Testis (tissue), 3 donors: ENCODE measurements around the gene SERINC2. TPM values are rescaled to one million over a fixed set of nuclear protein-coding genes. Genes with fewer than 3 reads are reported as not detected.

Experiments
- DNase-seq: peaks from one replicate; pipeline ENCODE4 v3.0.0-alpha.2; 2019
- H3K27ac ChIP-seq, 2 donors: fragments of 200-600 bp; sonication (generic); one replicate each; pipeline ENCODE4 v1.5.1; 2019
- H3K27me3 ChIP-seq: fragments of 200-600 bp; sonication (generic); one replicate; pipeline ENCODE4 v1.5.1; 2019
- H3K36me3 ChIP-seq: fragments of 200-600 bp; sonication (generic); one replicate; pipeline ENCODE4 v1.5.1; 2017; ENCODE audit warnings: low read depth; ENCODE audit errors: missing control alignments
- H3K4me1 ChIP-seq: fragments of 200-600 bp; sonication (generic); one replicate; pipeline ENCODE4 v1.5.1; 2019
- H3K4me3 ChIP-seq, 2 donors: fragments of 200-600 bp; sonication (generic); one replicate each; pipeline ENCODE4 v1.5.1; 2017 to 2019
- H3K9me3 ChIP-seq: fragments of 200-600 bp; sonication (generic); one replicate; pipeline ENCODE4 v1.5.1; 2017
- CTCF ChIP-seq, 3 experiments: fragments of 450-650 bp in 2 of 3; fragments of 200-600 bp in 1 of 3; sonication (generic) in 1 of 3; IDR thresholded peaks; one replicate each; pipeline ENCODE4 v1.5.1; 2016 to 2019; ENCODE audit warnings: antibody characterized with exemption in 3 of 3, mild to moderate bottlenecking in 2 of 3, moderate library complexity in 1 of 3
- POLR2A ChIP-seq: fragments of 450-650 bp; IDR thresholded peaks from one replicate; pipeline ENCODE4 v1.6.1; 2017; ENCODE audit warnings: antibody characterized with exemption, mild to moderate bottlenecking, moderate library complexity
- WGBS, 2 donors: methylation state at CpG; one replicate each; pipeline ENCODE4 v1.1.5; 2018; 5-methylcytosine and 5-hydroxymethylcytosine counted together
- intact Hi-C: fragments of 100-400 bp; cut with DNase I; formaldehyde crosslinking; loops from one replicate; pipeline ENCODE4 v1.15.1; 2023; ENCODE audit warnings: low total_unique reads
- polyA plus RNA-seq: library from polyadenylated mRNA; stranded (reverse); fragments of 350-450 nt; fragmentation: Illumina TruSeq; extraction: RNeasy Lipid Tissue Mini Kit (QIAGEN cat#74804); gene quantifications from one replicate; pipeline ENCODE4 v1.2.3, GENCODE V29; 2014; ENCODE audit warnings: low read depth, low replicate concordance; ENCODE audit not compliant: insufficient read depth
- total RNA-seq, 2 donors: library from RNA; depleted of rRNA; stranded (reverse); fragments of >200 nt; gene quantifications; one replicate each; pipeline ENCODE4 v1.2.3, GENCODE V29; 2016

The SERINC2 gene
- total and polyA plus RNA-seq, 3 donors from 2014 or later, result 9.5 to 21.7 (median 10.8) TPM

- TF ChIP-seq POLR2A (no peak), CTCF (IDR thresholded peaks at IDR 0.05) (no peak)
- 81 to 89% methylated on average over 3 of the region's 3 CpGs for WGBS, 2 donors
- H3K27me3 ChIP-seq, result no peaks in the 10 kb centered on the region
These were observed 35.6 kb upstream of the SERINC2 start for GRCh38 chr1:31377364-31377863.

GRCh38 chr1:31378001-31378400 is 35.0 kb upstream of the SERINC2 start:
- Histone ChIP-seq H3K27ac (no peak overlapping the region), H3K4me1 (peaks cover 24% of the 10 kb centered on the region), H3K9me3 (no peaks in the 10 kb centered on the region), H3K27me3 (no peaks in the 10 kb centered on the region), H3K4me3 (no peak overlapping the region), H3K36me3 (no peaks in the 10 kb centered on the region)
- TF ChIP-seq POLR2A (no peak), CTCF (IDR thresholded peaks at IDR 0.05) (no peak)
- DNase-seq, result no peak
- intact Hi-C loops, result no loop called here

More at GRCh38 chr1:31377364-31377863, 35.6 kb upstream of the SERINC2 start:
- intact Hi-C loops, result no loop called here
- Histone ChIP-seq H3K36me3 (no peaks in the 10 kb centered on the region), H3K27ac (no peak overlapping the region), H3K4me3 (no peak overlapping the region), H3K9me3 (no peaks in the 10 kb centered on the region), H3K4me1 (peaks cover 30% of the 10 kb centered on the region)
- DNase-seq, result no peak

- DNase-seq, result no peak
- intact Hi-C loops, result no loop called here
- Histone ChIP-seq H3K4me1 (peaks cover 4% of the 10 kb centered on the region), H3K27ac (no peak overlapping the region), H3K36me3 (no peaks in the 10 kb centered on the region), H3K4me3 (no peak overlapping the region), H3K27me3 (no peaks in the 10 kb centered on the region), H3K9me3 (no peaks in the 10 kb centered on the region)
- no peak for TF ChIP-seq CTCF (IDR thresholded peaks at IDR 0.05)
- no peak for TF ChIP-seq POLR2A
- WGBS, 2 donors, result 75 to 79% methylated on average over 2 to 3 of the region's 3 CpGs
These were observed 32.8 kb upstream of the SERINC2 start for GRCh38 chr1:31380181-31380580.

DNA sequence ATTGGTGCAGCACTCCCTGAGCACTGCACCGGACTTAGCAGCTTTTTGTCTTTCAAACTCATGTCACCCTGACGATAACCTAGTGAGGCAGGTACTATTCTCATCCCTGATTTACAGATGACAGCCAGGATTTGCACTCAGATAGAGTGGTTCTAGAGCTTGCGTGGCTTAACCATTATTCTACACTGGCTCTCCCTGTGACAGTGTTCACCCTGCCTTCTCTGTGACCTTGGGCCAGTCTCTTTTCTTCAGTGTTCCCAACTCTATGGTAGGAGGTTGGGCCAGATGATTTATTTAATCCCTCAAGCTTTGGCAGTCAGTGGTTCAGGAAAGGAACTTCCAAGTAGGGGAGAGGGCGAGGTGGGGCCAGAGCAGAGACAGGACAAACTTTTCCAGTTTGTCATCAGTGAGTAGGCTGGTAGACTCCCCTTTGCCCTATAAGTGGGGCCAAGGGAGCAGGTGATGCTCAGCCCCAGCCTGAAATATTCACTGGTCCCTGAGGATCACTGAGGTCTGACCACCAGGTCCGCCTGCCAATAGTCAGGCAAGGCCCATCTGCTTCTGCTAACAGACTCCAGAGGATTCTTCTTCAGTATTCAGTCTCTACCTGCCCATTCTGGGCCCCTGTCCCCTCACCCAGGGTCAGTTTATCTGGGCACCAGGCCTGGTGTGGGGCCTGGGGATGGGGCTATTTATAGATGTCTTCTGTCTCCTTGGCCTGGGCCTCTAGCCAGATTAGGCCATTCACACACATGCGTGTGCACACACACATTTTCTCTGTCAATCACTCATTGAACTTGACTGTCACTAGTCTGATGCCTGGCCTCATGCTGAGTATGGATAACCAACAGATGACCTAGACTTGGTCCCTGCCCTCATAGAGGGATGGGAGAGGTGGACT is 31.4 kb upstream of the SERINC2 start:
- Histone ChIP-seq H3K27me3 (no peaks in the 10 kb centered on the region), H3K9me3 (no peaks in the 10 kb centered on the region), H3K36me3 (no peaks in the 10 kb centered on the region), H3K4me3 (no peak overlapping the region), H3K4me1 (no peaks in the 10 kb centered on the region), H3K27ac (no peak overlapping the region)
- DNase-seq, result no peak
- 79 to 83% methylated on average over 6 of the region's 6 CpGs for whole genome bisulfite sequencing, 2 donors
- TF ChIP-seq POLR2A (no peak), CTCF (IDR thresholded peaks at IDR 0.05) (no peak)
- intact Hi-C loops, result no loop called here
